WI38 (cell line): Measurements from ENCODE around the gene MAL.

Experiments
- H3K4me3 ChIP-seq: 2 replicates; pipeline ENCODE4 v1.5.1; 2011; ENCODE audit warnings: low read depth, mild to moderate bottlenecking, control low read depth, low read length
- TF ChIP-seq, protein P1 (sequence below): IDR thresholded peaks from 2 replicates; pipeline ENCODE4 v1.5.1; 2012; ENCODE audit warnings: low read depth, mild to moderate bottlenecking, control low read depth, low read length

MAL gene

DNA sequence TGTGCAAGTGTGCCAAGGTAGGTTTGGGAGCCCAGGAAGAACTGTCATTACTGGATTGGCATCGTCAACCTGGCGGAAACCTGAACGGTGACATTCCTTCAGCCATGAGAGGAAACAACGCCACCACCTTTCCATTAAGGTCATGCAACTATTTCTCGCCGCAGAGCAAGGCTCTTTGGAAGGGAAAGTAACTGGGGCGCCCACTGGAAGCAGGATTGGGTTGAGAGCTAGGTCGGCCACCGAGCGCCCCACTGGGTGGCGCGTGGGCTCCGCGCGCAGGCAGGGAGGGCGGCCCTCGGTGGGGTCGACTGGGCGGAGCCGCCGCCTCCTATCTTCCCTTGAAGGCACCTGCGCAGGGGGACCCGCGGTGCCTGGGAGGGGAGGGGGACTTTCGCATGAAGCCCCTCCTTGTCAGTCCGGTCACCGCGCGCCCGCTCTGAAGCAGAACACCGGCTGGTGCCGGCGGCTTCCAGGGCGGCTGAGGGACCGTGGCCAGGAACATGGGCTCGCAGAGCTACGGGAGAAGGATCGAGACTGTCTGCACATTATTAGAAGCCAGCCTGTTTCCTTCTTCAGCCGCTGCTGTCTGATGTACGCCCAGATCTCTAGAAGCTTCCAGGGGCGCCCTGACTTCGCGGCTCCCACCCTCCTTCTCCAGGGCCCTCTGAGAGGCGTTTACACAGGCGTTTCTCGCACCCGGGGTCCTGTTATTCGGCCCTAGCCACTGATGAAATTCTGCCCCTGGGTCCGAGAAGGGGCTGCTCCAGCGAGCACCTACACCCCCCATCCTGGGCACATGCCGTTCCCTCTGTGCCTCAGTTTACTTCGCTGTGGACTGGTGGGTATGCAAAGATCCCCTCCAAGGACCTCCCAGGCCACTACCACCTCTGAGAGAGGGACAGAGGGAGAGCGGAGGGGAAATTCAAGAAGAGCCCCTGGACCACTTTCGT lies 27.3 kb upstream of the MAL start:
- H3K4me3 ChIP-seq = no peak overlapping the region
- TF ChIP-seq, protein P1, sequence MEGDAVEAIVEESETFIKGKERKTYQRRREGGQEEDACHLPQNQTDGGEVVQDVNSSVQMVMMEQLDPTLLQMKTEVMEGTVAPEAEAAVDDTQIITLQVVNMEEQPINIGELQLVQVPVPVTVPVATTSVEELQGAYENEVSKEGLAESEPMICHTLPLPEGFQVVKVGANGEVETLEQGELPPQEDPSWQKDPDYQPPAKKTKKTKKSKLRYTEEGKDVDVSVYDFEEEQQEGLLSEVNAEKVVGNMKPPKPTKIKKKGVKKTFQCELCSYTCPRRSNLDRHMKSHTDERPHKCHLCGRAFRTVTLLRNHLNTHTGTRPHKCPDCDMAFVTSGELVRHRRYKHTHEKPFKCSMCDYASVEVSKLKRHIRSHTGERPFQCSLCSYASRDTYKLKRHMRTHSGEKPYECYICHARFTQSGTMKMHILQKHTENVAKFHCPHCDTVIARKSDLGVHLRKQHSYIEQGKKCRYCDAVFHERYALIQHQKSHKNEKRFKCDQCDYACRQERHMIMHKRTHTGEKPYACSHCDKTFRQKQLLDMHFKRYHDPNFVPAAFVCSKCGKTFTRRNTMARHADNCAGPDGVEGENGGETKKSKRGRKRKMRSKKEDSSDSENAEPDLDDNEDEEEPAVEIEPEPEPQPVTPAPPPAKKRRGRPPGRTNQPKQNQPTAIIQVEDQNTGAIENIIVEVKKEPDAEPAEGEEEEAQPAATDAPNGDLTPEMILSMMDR = no peak

- no peak overlapping the region for H3K4me3 ChIP-seq
- TF ChIP-seq, protein P1 = no peak
Measured at GRCh38 chr2:94999431-94999883, 26.1 kb upstream of the MAL start.

GRCh38 chr2:95001051-95001562 lies 24.4 kb upstream of the MAL start:
- TF ChIP-seq, protein P1 = no peak
- H3K4me3 ChIP-seq = no peak overlapping the region

DNA sequence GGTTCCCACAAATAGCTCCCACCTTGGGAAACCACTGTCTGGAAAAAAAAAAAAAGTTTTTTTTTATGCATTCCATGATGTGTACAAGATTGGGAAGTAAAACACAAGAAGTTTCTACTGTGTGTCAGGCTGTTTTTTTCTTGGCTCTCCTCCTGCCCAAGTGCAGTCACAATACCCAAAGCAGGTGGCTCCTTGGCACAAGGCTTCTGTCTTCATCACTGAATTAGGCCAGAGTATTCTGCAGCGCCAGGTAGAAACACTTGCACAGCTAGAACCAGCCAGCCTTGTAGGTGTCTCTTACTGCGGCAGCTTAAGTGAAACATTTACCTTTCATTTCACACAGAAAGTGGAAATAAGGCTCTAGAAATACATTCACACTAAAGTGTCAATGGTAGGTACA lies 23.8 kb upstream of the MAL start:
- TF ChIP-seq, protein P1 = no peak
- no peak overlapping the region for H3K4me3 ChIP-seq

GRCh38 chr2:95002498-95002897 lies 23.0 kb upstream of the MAL start:
- no peak overlapping the region for H3K4me3 ChIP-seq
- TF ChIP-seq, protein P1 = no peak

DNA sequence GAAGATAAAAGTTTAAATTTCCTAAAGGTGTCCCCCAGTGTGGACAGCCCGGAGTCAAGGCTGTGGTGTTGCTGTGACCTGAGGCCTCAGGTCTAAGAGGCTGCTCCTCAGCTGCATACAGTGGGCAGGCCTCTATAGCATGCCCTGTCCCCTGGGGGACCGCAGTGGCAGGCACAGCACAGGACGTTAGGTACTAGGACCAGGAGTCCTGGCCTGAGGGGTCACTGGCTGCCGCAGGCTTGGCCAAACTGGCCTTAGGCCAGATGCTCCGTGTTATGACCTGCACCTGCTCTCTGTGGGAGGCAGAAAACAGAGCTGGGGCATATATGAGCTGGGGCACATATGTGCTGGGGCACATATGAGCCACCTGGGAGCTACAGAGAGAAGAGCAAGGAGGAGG lies 21.2 kb upstream of the MAL start:
- TF ChIP-seq, protein P1 = no peak
- no peak overlapping the region for H3K4me3 ChIP-seq

DNA sequence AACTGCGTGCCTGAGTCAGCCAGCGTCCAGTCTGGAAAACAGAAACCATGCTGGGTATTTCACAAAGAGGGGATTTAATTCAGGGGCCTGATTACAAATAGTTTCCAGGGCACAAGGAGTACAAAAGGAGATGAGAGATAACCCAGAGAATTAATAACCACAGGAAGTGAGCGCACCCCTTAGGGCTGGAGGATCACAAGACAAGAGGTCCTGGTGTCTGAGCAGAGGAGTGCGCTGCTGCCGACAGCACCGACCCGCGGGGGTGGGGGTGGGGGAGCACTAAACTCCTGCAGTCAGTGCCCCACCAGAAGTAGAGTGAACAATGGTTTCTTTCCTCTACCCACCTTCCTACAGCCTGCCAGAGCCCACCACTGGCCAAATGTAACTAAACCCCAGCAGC lies 20.8 kb upstream of the MAL start:
- TF ChIP-seq, protein P1 = no peak

More for the DNA sequence above, 20.8 kb upstream of the MAL start:
- H3K4me3 ChIP-seq = no peak overlapping the region
